ENCODE measurements around the gene MXRA5.

GRCh38 chrX:3345281-3346191 is 916 bp downstream of the MXRA5 start:
- no peak for TF ChIP-seq ZNF660 (CRISPR knock-in tag; IDR thresholded peaks at IDR 0.05; ENCODE audit: borderline replicate concordance, low read depth)
- TF ChIP-seq TCF7 (IDR thresholded peaks at IDR 0.05; ENCODE audit: low read depth), result no peak
- TF ChIP-seq RELA (CRISPR knock-in tag; IDR thresholded peaks at IDR 0.05), result no peak
- no peak for TF ChIP-seq ZUFSP (CRISPR knock-in tag; IDR thresholded peaks at IDR 0.05; ENCODE audit: borderline replicate concordance)
- no peak for TF ChIP-seq CTCF (CRISPR knock-in tag; IDR thresholded peaks at IDR 0.05)
